HG03095 (cell line): ENCODE data around the gene CNTN4.

ENCODE experiments used
- ATAC-seq: cut with Tn5 transposase; IDR thresholded peaks from one replicate; pipeline ENCODE4 v1.9.1; 2021; ENCODE audit warnings: moderate library complexity; ENCODE audit not compliant: unreplicated experiment

CNTN4 gene

GRCh38 chr3:2250783-2251182 lies 152.1 kb downstream of the CNTN4 start:
- no peak for ATAC-seq

GRCh38 chr3:2261747-2262146 lies 163.1 kb downstream of the CNTN4 start:
- ATAC-seq: no peak

DNA sequence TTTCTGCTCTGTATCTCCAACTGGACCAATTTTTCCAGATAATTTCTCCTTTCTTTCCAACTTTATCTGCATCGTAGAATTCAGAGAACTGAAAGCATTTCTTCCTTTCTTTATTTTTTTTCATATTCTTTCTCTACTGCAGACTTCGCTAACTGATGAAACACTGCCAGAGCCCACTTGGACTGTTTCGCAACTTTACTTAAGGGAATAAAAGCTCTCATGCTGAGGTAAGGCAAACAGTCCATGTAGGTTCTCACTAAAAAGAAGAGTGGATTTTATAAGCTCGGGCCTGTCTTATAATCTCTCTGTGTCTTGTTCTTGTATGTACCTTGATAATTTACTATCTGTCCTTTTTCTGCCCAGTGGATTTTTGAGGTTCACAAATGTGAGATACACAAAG lies 163.5 kb downstream of the CNTN4 start:
- no peak for ATAC-seq

- no peak for ATAC-seq
Measured at GRCh38 chr3:2266606-2267005, 167.9 kb downstream of the CNTN4 start.

GRCh38 chr3:2268779-2269178 lies 170.1 kb downstream of the CNTN4 start:
- no peak for ATAC-seq

- no peak for ATAC-seq
Measured at GRCh38 chr3:2274526-2274925, 175.9 kb downstream of the CNTN4 start.

DNA sequence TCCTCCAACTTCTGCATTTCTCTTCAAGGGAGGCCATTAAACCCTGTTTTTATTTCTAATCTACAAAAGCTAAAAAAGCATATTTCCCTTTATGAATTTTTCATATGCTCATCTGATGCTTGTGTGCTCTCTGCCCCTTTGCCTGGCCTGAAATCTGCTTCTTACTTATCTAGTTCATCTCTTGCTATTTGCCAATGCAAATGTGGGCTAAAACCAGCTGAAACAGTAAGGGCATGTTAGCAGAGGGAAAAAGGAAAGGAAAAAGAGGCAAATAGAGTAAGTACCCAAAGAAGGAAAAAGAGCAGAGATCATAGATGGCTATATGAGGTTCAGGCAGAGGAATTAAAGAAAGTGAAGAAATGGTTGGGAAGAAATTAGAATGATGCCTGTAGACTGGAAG lies 185.2 kb downstream of the CNTN4 start:
- ATAC-seq: no peak

DNA sequence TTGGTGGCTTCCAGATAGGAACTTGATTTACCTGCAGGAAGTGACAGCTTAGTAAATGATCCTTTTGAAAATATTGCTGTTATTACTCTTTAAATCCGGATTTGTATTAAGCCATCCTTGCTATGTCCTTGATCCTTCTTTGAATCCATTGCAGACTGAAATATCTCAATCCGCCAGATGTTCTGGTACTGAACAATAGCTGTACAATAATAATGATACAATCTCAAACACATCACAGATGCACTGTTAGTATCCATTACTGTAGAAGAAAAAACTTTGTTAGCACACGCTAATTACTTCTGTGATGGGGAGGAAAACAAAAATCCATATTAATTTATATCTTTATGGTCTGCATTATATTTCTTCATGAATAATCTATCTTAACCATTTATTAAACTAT lies 202.3 kb downstream of the CNTN4 start:
- no peak for ATAC-seq

DNA sequence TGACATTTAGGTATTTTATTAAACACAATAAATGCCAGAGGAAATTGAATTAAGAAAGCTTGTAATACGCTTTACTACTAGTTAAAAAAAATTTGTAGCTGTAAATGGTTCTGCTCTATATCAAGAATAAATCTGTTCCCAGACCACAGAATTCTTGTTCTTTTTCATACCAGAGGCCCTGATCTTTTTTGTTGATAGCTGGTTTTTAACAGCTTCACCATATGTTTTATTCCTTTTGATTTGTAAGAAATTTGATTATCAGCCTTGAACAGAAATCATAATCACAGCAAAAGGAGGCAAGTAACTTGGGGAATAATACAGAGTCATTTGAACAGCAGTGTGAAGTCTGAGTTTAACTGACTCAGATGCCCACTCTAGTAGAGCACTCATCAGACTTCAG lies 202.7 kb downstream of the CNTN4 start:
- ATAC-seq: no peak

DNA sequence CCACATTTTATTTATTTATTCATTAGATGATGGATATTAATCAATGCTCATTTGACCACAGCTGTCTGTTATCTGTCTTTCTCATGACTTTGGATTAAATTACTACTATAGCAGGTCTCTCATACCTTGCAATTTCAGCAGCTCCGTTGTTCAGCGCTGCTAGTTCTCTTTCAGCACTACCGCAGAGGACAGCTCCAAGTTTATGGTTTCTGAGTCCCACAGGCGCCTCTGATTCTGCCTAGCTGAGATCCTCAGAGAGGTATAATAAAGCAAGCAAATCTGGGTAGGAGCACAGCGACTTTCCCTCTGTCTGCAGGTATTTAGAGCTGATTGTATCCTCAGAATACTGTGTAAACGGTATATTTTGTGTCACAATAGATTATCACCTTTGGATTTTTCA lies 204.9 kb downstream of the CNTN4 start:
- no peak for ATAC-seq

DNA sequence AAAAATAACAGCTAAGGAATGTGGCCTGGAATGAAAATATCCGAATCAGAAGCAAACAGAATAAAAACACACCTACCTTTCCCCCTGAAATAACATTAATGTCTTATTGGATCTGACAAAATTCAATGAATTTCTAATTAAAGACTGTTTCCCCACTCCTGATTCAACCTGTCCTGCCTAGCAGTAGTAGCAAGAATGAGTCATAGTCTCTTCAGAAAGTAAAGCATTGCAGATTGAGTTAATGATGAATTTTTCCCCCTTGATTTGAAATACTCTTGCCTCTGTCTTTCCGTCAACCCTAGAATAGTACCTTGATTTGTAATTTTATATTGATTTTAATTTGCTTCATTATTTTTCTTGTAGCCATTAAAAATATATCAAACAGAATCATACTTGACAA lies 212.4 kb downstream of the CNTN4 start:
- no peak for ATAC-seq

- ATAC-seq: no peak
Measured at GRCh38 chr3:2317521-2317920, 218.9 kb downstream of the CNTN4 start.

- no peak for ATAC-seq
Measured at GRCh38 chr3:2334921-2335320, 236.3 kb downstream of the CNTN4 start.

GRCh38 chr3:2343031-2343682 lies 244.5 kb downstream of the CNTN4 start:
- ATAC-seq: no peak

DNA sequence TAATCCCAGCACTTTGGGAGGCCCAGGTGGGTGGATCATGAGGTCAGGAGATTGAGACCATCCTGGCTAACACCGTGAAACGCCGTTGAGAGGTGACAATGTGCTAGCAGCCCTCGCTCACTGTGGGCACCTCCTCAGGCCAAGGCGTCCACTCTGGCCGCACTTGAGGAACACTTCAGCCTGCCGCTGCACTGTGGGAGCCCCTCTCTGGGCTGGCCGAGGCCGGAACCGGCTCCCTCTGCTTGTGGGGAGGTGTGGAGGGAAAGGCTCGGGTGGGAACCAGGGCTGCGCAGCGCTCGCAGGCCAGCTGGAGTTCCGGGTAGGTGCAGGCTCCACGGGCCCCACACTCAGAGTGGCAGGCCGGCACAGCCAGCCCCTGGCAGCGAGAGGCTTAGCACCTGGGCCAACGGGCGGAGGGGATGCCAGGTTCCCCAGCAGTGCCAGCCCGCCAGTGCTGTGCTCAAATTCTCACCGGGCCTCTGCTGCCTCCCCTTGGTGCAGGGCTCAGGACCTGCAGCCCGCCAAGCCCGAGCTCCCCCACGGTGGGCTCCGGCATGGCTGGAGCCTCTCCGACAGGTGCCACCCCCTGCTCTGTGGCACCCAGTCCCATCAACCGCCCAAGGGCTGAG lies 253.6 kb downstream of the CNTN4 start:
- no peak for ATAC-seq

- ATAC-seq: no peak
Measured at GRCh38 chr3:2354702-2355101, 256.0 kb downstream of the CNTN4 start.

GRCh38 chr3:2356298-2356950 lies 257.8 kb downstream of the CNTN4 start:
- no peak for ATAC-seq

DNA sequence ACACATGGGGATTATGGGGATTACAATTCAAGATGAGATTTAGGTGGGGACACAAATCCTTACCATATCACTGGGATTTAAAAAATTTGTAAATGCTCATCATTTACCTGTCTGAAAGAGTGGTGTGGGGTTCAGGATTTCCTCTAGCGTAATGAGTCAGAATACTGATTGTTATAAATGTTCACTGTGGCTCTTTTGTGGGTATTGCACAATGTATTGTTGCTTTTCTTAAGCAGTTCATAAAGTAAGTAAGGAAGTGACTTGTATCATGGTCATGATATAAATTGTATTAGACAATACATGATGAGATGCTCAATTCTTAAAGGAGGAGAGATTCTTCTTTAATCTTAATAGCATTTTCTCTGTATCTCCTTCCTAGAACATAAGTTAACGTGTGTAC lies 262.1 kb downstream of the CNTN4 start:
- no peak for ATAC-seq

DNA sequence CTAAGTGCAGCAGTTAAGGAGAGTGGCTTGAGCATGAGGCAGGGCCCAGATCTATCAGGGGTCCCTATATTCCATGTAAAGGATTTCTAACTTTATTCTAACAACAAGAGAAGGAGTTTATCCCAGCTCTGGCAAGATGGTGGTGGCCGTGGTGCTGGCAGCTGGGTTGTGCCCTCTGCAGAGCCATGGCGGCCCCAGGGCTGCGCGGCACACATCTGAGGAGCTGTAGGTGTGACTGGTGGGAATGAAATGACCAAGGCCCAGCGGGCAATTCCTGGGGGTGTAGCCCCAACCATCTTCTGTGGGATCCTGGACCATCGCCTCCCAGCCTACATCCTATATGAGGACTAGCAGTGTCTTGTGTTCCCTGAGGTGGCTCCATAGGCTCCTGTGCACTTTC lies 263.5 kb downstream of the CNTN4 start:
- no peak for ATAC-seq

- ATAC-seq: no peak
Measured at GRCh38 chr3:2363854-2364253, 265.2 kb downstream of the CNTN4 start.

- ATAC-seq: no peak
Measured at GRCh38 chr3:2370317-2370716, 271.7 kb downstream of the CNTN4 start.

GRCh38 chr3:2372306-2372705 lies 273.6 kb downstream of the CNTN4 start:
- ATAC-seq: no peak

DNA sequence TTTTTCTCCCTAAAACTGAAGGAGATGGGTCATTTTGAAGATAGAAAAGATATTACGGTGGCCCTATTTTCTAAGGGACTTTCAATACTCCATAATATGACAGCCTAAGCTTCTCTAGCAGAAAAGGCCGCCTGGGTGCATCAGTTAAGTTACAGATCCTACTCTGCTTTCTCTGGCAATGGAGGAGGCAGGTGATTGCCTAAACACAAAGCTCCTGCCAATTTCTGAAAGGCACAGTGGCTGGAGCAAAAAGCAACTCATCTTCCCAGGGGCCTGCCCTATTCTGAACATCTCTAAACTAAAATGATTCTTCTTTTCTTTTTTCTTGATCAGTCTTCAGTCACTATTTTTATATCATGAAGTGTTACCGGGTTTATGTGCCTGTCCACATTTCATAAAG lies 276.7 kb downstream of the CNTN4 start:
- ATAC-seq: no peak
